Kidney tubule cell (primary cell): Measurements from ENCODE around the gene MELTF.
"Not testable (repeated sequence)": the region's sequence is repeated elsewhere in the genome, so short reads cannot be mapped to it uniquely, and the experiment has no call there.

Source experiments
- DNase-seq: peaks from one replicate; pipeline ENCODE4 v3.0.0-alpha.2; 2018; ENCODE audit warnings: low spot score

Gene MELTF

GRCh38 chr3:197029511-197030167 lies at the start of gene MELTF:
MELTF (minus strand) TSS chr3:197029817; CDS start chr3:197029702, 115 bp downstream.
- DNase-seq = peak; percentile 77

- DNase-seq = no peak
Measured at GRCh38 chr3:197076415-197076814, 46.8 kb upstream of the MELTF start.

GRCh38 chr3:197068077-197068476 lies 38.5 kb upstream of the MELTF start:
- DNase-seq = no peak

- DNase-seq = no peak
Measured at GRCh38 chr3:197064771-197065170, 35.2 kb upstream of the MELTF start.

- DNase-seq = no peak
Measured at GRCh38 chr3:197062446-197062845, 32.8 kb upstream of the MELTF start.

- DNase-seq = not testable (repeated sequence)
Measured at GRCh38 chr3:197051637-197052036, 22.0 kb upstream of the MELTF start.

- no peak for DNase-seq
Measured at GRCh38 chr3:197050511-197050910, 20.9 kb upstream of the MELTF start.

- DNase-seq = no peak
Measured at GRCh38 chr3:197042539-197042938, 12.9 kb upstream of the MELTF start.

GRCh38 chr3:197041875-197042488 lies 12.4 kb upstream of the MELTF start:
- DNase-seq = no peak

- DNase-seq = no peak
Measured at GRCh38 chr3:197040658-197041057, 11.0 kb upstream of the MELTF start.

- peak; percentile 43 for DNase-seq
Measured at GRCh38 chr3:197038679-197039462, 9.3 kb upstream of the MELTF start.

- DNase-seq = no peak
Measured at GRCh38 chr3:197035577-197035976, 6.0 kb upstream of the MELTF start.

GRCh38 chr3:197034778-197035177 lies 5.2 kb upstream of the MELTF start:
- peak; percentile 14 for DNase-seq

GRCh38 chr3:197033764-197034163 lies 4.1 kb upstream of the MELTF start:
- not testable (repeated sequence) for DNase-seq

GRCh38 chr3:197031315-197032285 lies 2.0 kb upstream of the MELTF start:
- peak; percentile 99 for DNase-seq

GRCh38 chr3:197030379-197031314 lies 1.0 kb upstream of the MELTF start:
- no peak for DNase-seq

- peak; percentile 46 for DNase-seq
Measured at GRCh38 chr3:197028728-197029510, 698 bp downstream of the MELTF start.

- DNase-seq = no peak
Measured at GRCh38 chr3:197027896-197028727, 1.5 kb downstream of the MELTF start.
